GM19351 (cell line): ENCODE measurements around the gene ANKLE1.

ENCODE experiments used
- ATAC-seq: cut with Tn5 transposase; IDR thresholded peaks from one replicate; pipeline ENCODE4 v1.9.1; 2021; ENCODE audit warnings: mild to moderate bottlenecking, moderate library complexity; ENCODE audit not compliant: unreplicated experiment

Gene ANKLE1

DNA sequence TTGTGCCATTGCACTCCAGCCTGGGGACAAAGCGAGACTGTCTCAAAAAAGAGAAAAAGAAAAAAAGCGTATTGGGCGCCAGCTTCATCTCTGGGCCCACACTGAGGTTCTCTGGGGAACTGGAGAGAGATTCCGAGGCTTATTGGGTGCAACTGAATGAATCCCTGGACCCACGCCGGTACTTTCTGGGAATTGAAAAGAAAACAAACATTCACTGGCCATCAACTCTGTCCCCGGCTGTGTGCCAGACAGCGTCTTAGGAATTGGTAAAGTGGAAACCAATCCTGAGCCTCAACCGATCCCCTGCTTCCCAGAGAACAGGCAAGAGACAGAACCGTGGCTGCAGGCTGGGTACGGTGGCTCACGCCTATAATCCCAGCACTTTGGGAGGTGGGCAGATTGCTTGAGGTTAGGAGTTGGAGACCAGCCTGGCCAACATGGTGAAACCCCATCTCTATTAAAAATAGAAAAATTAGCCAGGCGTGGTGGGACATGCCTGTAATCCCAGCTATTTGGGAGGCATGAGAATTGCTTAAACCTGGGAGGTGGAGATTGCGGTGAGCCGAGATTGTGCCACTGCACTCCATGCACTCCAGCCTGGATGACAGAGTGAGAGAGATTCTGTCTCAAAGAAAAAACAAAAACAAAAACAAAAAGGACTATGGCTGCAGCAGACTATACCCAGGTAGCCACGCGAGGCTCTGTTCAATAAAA lies 44.3 kb downstream of the ANKLE1 start:
- ATAC-seq, result no peak

DNA sequence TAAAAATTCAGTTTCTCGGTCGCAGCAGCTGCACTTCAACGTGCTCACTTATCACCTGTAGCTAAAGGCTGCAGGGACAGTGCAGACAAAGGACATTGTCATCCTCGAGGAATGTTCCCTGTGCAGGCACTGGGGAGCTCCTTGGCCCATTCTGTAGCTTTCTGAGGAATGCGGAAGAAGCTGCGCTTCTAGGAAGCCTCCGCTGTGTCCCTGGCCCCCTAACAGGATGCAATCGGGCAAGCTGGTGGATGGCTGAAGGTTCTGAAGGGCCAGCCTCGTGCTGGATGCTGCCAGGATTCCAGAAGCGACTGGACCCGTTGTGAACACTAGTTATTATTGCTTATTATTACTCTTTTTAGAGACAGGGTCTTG lies 44.9 kb downstream of the ANKLE1 start:
- no peak for ATAC-seq

DNA sequence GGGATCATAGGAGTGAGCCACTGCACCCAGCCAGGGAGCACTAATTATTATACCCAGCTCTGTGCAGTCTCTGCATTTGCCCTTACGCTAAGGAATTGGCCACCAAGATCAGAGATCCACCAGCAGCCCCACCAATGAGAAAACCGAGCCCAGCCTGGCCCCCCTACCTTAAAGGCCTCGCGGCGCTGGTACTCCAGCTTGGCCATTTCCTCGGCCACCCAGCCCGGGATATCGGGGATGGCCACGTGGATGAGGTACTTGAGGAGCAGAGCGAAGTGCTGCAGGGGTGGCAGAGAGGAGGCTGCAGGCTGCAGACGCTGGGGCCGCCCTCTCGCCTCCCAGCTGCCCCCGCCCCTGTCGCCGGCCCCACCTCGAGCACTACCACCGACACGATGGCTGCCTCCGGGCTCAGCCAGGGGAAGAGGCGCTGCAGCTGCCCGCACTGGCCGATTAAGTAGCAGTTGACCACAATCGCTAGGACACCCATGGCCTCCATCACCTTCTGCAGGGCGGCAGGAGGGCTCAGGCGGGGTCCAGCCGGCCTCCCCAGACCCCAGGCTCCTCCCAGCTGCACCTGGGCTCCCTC lies 45.5 kb downstream of the ANKLE1 start:
- no peak for ATAC-seq

DNA sequence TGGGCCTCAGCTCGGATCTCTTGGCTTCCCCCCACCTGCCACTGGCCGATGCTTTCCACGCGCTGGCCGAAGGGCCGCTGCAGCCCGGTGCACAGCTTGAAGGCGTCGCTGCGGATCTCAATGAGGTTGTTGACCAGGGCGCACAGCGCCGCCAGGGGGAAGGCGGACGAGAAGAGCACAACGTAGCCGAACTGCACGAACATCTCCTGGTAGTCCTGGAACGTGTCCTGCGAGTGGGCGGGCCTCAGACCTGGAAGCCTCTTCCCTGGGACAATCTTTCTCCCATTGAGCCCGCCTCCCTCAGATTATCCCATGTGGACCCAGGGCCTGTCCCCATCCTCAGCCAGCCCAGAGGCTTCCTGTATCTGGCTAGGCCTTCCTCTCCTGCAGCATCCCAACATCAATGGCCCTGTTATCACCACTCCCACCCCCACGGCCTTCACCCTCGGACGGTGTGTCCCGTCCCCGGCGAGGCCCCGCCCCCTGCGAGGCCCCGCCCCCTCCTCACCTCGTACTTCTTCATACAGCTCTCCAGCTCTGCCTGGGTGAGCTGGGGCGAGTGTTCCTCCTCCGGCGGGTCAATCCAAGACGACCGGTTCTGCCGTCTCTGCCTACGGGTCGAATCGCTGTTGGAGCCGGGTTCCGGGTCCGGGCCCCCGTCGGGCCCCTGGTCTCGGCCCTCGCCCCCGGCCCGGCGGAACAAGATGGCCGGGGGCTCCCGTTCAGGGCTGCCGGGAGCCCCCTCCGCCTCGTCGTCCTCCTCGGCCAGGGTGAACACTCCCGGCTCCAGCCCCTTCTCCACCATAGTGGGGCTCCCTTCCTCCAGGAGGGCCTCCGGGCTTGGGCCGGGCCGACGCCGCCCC lies 46.2 kb downstream of the ANKLE1 start:
- ATAC-seq, result no peak

DNA sequence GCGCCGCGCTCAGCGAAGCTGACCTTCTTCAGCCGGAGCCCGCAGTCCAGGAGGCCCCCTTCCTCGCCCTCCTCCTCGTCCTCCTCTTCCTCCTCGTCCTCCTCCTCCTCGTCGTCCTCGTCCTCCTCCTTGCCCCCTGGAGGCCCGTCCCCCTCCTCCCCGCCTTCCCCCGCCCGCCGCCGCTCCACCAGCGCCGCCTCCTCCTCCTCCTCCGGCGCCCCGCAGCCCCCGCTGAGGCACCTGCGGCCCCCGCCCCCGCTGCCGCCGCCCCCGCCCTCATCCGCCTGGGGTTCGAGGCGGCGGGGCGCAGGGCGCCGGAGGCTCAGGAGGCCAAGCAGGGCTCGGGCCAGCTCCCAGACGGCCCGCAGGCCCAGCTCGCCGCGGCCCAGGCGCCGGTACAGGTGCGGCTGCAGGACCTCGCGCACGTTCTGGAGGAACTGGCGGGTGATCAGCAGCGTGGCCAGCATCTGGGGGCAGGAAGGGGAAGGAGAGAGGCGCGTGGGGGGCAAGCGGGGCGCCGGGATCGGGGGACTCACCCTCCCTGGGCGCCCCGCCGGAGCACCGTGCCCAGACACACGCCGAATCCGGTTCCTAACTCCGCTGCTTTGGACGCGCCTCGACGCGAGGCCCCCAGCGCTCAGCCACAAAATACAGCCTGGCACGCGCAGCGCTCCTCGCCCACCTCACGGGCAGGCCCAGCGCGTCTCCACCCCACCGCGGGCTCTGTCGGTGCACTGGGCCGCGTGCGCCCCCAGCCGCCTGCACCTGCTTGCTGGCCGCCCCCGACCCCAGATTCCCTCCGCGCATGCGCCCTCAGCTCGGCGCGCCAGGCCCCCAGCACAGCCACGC lies 47.0 kb downstream of the ANKLE1 start:
- ATAC-seq, result no peak

GRCh38 chr19:17329366-17330261 lies 47.9 kb downstream of the ANKLE1 start:
- ATAC-seq, result no peak

DNA sequence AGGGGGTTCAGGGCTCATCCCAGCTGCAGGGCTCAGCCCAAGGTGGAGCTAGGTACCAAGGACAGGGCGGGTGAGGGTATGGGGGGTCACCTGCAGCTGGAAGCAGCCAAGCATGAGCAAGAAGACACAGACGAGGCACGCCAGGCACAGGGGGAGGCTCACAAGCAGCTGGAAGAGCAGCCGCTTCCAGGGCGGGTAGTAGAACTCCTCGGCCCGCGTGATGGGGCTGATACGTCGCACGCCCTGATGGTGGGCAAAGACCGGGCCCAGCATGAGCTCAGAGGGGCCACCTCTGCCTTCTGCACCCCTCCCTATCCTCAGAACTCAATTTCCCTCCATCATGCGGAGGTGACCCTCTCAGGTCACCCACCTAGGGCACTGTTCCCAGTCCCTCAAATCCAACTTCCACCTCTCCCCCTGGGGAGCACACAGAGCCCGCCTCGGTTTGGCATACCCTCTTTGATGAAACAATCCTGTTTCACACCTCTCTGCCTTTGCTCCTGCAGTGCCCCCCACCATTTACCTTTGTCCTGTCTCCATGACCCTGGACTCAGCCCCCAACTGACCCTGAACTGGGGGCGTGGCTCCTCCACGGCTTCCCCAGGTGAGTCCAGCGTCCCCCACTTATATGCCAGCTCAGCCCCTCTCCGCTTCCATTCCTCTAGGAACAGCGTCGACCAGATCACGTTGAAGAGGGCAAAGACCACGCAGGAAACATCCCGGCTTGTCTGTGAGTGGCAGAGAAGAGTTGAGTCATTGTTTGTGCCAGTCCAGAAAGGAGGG lies 48.8 kb downstream of the ANKLE1 start:
- no peak for ATAC-seq

DNA sequence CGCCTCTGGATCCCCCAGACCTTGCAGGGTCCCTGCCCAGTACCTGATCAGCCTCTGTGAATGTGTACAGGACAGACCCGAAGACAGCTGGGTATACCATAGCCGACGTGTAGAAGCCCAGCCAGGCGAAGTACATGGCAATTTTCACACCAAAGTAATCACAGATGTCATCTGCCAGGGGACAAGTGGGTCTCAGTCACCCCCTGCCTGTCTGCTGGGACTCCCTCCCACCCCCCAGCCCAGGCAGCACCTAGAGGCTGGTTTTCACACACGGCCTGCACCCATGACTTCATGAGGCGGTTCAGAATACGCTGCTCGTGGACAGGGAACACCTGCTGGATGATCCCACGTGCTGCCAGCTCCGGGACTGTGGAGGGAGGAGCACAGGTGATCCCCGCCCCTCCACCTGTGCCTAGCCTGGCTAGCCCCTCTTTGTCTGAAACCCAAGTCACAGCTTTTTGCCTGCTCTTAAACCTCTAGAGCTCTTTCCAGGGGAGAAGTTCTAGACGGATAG lies 49.4 kb downstream of the ANKLE1 start:
- ATAC-seq, result no peak

DNA sequence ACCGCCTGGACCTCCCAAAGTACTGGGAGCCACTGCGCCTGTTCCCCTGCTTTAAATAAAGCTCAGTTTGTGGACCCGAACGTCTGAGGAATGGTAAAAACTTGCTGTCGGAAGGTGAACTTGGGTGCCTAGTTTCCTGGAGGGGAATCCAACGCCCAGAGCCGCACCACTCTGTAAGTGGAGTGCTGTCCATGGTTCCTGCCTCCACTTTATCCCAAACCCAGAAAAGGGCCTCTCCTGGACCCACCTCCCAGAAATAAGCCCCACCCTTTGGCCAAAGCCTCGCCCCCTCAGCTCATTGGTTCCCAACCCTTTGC lies 50.6 kb downstream of the ANKLE1 start:
- ATAC-seq, result no peak

GRCh38 chr19:17332677-17333581 lies 51.2 kb downstream of the ANKLE1 start:
- no peak for ATAC-seq

GRCh38 chr19:17333611-17334413 lies 52.1 kb downstream of the ANKLE1 start:
- no peak for ATAC-seq

GRCh38 chr19:17334414-17335409 lies 53.0 kb downstream of the ANKLE1 start, which contains the start of gene ANO8:
TSS of gene ANO8 (minus strand) at chr19:17334855. CDS start at chr19:17334670, 185 bp downstream.
- no peak for ATAC-seq

GRCh38 chr19:17335575-17335974 lies 53.9 kb downstream of the ANKLE1 start:
- no peak for ATAC-seq
